ENCODE data around the gene SH3RF1.
"Not testable (repeated sequence)": the region's sequence is repeated elsewhere in the genome, so short reads cannot be mapped to it uniquely, and the experiment has no call there.

The SH3RF1 gene

DNA sequence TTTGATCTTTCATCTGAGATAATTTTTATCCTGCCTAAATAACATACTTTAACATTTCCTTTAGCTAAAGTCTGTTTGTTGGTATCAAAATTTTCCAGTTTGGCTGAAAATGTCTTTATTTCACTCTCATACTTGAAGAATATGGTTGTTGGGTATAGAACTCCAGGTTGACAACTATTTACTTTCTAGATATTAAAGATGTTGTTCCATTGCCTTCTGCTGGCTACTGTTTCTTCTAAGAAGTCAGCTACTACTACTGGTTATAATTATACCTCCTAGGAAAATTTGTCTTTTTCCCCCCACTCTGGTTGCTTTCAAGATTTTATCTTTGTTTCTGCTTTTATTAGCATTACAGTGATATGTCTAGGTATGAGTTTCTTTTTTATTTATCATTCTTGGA is 75.7 kb downstream of the SH3RF1 start:
- DNase-seq (ENCODE audit: insufficient read length, low spot score) (no peak), FAIRE-seq (no peak)

DNA sequence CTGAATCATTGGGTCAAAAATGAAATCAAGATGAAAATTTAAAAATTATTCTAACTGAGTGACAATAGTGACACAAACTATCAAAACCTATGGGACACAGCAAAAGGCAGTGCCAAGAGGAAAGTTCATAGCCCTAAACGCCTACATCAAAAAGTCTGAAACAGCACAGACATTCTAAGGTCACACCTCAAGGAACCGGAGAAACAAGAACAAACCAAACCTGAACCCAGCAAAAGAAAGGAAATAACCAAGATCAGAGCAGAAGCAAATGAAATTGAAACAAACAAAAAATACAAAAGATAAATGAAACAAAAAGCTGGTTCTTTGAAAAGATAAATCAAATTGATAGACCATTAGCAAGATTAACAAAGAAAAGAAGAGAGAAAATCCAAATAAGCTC is 80.8 kb downstream of the SH3RF1 start:
- peak; percentile 26 for FAIRE-seq
- DNase-seq (ENCODE audit: insufficient read length, low spot score), result not testable (repeated sequence)

More for the DNA sequence above, 75.7 kb downstream of the SH3RF1 start:
- TF ChIP-seq POU2F2 (IDR thresholded peaks at IDR 0.05; ENCODE audit: low read depth, low read length) (no peak), TAF1 (IDR thresholded peaks at IDR 0.05; ENCODE audit: low read depth, low read length) (no peak), SPI1 (IDR thresholded peaks at IDR 0.05; ENCODE audit: low read depth, low read length) (no peak), POLR2AphosphoS5 (IDR thresholded peaks at IDR 0.05; ENCODE audit: low read depth, low read length) (no peak), POLR2A (IDR thresholded peaks at IDR 0.05; ENCODE audit: low read depth, low read length) (no peak), PAX5 (IDR thresholded peaks at IDR 0.05; ENCODE audit: insufficient read depth, low read length, severe bottlenecking) (no peak)

DNA sequence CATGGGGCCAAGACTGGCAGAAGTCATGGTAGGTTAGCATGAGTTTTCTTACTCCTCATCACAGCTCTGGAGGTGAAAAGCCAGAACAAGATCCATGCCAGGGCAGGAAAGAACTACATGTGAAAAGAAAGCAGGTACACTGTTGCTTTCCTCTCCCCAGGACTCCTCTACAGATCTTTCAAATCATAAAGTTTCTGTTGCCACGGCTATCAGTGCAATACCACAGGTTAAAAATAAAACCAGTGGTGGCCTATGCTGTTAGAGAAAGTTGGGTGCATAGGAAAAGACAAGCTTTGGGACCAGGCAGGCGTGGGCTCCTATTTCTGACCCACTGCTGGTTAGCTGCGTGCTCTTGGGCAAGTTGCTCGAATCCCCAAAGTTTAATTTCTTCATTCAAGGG is 81.4 kb downstream of the SH3RF1 start:
- FAIRE-seq (no peak), DNase-seq (ENCODE audit: insufficient read length, low spot score) (no peak)
- TF ChIP-seq POLR2AphosphoS5 (IDR thresholded peaks at IDR 0.05; ENCODE audit: low read depth, low read length), result no peak
- no peak for TF ChIP-seq POLR2A (IDR thresholded peaks at IDR 0.05; ENCODE audit: low read depth, low read length)
- TF ChIP-seq PAX5 (IDR thresholded peaks at IDR 0.05; ENCODE audit: insufficient read depth, low read length, severe bottlenecking), result no peak
- no peak for TF ChIP-seq SPI1 (IDR thresholded peaks at IDR 0.05; ENCODE audit: low read depth, low read length)
- TF ChIP-seq TAF1 (IDR thresholded peaks at IDR 0.05; ENCODE audit: low read depth, low read length), result no peak
- no peak for TF ChIP-seq POU2F2 (IDR thresholded peaks at IDR 0.05; ENCODE audit: low read depth, low read length)

DNA sequence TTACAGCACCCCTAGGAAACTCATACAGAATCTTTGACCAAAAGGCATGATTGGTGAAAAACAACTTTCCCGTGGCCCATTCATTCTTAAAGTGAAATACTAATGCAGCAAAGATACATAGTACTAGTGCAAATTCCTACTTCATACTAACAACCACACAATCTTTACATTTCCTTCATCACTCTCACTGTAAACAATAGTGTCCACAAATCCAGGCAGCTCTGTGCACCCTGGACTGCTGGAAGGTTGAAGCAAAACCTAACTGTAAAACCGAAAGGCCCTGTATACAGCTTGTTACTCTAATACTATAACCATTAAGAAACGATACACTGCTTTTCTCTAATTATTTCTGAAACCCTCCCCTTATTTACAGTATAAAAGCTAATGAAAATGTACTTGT is 82.6 kb downstream of the SH3RF1 start:
- DNase-seq (ENCODE audit: insufficient read length, low spot score) (no peak), FAIRE-seq (no peak)
- TF ChIP-seq TAF1 (IDR thresholded peaks at IDR 0.05; ENCODE audit: low read depth, low read length), result no peak
- no peak for TF ChIP-seq PAX5 (IDR thresholded peaks at IDR 0.05; ENCODE audit: insufficient read depth, low read length, severe bottlenecking)
- TF ChIP-seq SPI1 (IDR thresholded peaks at IDR 0.05; ENCODE audit: low read depth, low read length), result no peak
- no peak for TF ChIP-seq POU2F2 (IDR thresholded peaks at IDR 0.05; ENCODE audit: low read depth, low read length)
- no peak for TF ChIP-seq POLR2A (IDR thresholded peaks at IDR 0.05; ENCODE audit: low read depth, low read length)
- TF ChIP-seq POLR2AphosphoS5 (IDR thresholded peaks at IDR 0.05; ENCODE audit: low read depth, low read length), result no peak

DNA sequence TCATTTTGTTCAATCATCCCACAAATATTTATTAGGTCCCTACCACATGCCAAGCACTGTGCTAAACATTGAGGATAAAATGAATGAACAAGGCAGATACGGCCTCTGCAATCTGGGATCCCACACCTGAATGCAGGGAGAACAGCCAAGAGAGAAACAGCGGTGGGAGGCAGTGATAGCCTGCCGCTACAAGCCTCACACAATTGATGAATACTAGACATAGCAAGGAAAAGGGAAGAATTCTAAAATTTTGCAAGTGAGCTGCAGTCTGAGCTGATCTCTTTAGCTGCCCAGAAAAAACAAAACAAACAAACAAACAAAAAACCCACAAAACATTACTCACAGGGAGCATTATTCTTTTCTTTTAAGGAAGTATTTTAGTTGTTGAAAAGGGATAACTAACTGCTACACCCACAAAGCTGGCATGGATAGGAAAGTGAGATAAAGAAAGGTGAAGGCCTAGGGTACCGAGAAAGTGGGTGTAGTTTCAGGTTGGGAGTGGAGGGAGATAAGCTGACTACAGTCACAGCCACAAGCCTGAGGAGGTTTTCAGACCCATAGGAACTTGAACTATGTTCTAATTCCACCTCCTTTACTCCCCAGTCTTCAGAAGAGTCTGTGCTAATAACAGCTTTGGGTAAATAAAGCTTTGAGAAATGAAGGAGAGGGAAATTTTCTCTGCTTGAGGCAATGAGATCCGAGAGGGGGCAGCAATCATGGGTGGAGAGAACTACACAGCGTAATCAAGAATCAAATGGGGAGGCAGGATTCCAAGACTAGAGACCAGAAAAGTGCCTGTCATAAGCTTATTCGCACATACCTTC is 85.4 kb downstream of the SH3RF1 start:
- TF ChIP-seq SPI1 (IDR thresholded peaks at IDR 0.05; ENCODE audit: low read depth, low read length), result no peak
- TF ChIP-seq POU2F2 (IDR thresholded peaks at IDR 0.05; ENCODE audit: low read depth, low read length), result no peak
- TF ChIP-seq POLR2A (IDR thresholded peaks at IDR 0.05; ENCODE audit: low read depth, low read length), result no peak
- no peak for TF ChIP-seq TAF1 (IDR thresholded peaks at IDR 0.05; ENCODE audit: low read depth, low read length)
- TF ChIP-seq POLR2AphosphoS5 (IDR thresholded peaks at IDR 0.05; ENCODE audit: low read depth, low read length), result no peak
- DNase-seq (ENCODE audit: insufficient read length, low spot score) (no peak), FAIRE-seq (no peak)

DNA sequence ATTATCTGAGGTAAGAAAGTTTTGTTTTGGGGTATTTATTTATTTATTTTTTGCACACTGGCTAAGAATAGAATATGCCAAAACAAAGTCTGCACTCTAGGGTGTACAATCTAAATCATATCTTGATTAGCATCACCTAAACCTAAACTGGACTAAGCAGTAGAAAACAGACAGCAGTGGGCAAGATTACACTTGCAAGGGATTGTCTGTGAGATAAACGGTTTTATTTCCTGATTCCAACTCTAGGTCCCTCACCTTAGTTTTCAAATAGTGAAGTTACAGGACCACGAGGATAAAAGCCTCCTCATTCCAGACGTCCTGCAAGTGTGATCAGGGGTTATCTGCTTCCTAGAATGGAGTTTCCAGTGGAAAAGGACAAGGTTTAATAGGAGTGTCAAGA is 86.1 kb downstream of the SH3RF1 start:
- DNase-seq (ENCODE audit: insufficient read length, low spot score), result no peak
- TF ChIP-seq TAF1 (IDR thresholded peaks at IDR 0.05; ENCODE audit: low read depth, low read length), result no peak
- no peak for FAIRE-seq

DNA sequence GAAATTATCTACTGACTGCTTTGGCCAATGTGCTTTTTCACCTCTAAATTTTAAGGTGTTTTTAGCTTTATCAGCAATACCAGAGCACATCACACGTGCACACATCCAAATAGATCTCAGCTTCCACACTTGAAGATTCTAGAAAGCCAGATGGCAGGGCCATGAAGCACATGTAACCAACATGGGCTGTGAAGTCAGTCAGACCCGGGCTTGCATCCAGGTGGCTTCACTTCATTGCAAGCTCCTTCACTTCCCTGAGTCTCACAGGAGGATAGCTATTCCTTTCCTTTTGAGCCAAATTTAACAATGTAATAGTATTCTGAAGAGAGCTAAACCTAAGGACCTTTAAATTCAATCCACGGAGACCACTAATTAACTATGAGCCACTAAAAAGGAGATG is 86.5 kb downstream of the SH3RF1 start:
- FAIRE-seq (no peak), DNase-seq (ENCODE audit: insufficient read length, low spot score) (no peak)
- TF ChIP-seq TAF1 (IDR thresholded peaks at IDR 0.05; ENCODE audit: low read depth, low read length), result no peak
- no peak for TF ChIP-seq POU2F2 (IDR thresholded peaks at IDR 0.05; ENCODE audit: low read depth, low read length)
- no peak for TF ChIP-seq POLR2AphosphoS5 (IDR thresholded peaks at IDR 0.05; ENCODE audit: low read depth, low read length)
- TF ChIP-seq PAX5 (IDR thresholded peaks at IDR 0.05; ENCODE audit: insufficient read depth, low read length, severe bottlenecking), result no peak
- TF ChIP-seq POLR2A (IDR thresholded peaks at IDR 0.05; ENCODE audit: low read depth, low read length), result no peak
- TF ChIP-seq SPI1 (IDR thresholded peaks at IDR 0.05; ENCODE audit: low read depth, low read length), result no peak

DNA sequence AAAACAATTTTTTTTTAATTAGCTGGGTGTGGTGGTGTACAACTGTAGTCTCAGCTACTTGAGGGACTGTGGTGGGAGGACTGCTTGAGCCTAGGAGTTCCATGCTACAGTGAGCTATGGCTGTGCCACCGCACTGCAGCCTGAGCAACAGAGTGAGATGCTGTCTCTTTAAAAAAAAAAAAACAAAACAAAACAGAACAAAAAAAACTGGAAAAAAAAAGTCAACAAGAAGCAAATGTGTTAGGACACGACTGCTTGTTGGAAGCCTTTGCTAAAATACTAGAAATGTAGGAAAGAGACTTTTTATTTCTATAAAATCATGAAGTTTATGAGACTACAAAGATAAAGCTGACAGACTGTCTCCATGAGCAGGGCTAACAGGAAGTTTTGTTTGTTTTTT is 87.2 kb downstream of the SH3RF1 start:
- TF ChIP-seq POLR2A (IDR thresholded peaks at IDR 0.05; ENCODE audit: low read depth, low read length) (no peak), POU2F2 (IDR thresholded peaks at IDR 0.05; ENCODE audit: low read depth, low read length) (no peak), PAX5 (IDR thresholded peaks at IDR 0.05; ENCODE audit: insufficient read depth, low read length, severe bottlenecking) (no peak), SPI1 (IDR thresholded peaks at IDR 0.05; ENCODE audit: low read depth, low read length) (no peak)
- DNase-seq (ENCODE audit: insufficient read length, low spot score) (no peak), FAIRE-seq (no peak)

DNA sequence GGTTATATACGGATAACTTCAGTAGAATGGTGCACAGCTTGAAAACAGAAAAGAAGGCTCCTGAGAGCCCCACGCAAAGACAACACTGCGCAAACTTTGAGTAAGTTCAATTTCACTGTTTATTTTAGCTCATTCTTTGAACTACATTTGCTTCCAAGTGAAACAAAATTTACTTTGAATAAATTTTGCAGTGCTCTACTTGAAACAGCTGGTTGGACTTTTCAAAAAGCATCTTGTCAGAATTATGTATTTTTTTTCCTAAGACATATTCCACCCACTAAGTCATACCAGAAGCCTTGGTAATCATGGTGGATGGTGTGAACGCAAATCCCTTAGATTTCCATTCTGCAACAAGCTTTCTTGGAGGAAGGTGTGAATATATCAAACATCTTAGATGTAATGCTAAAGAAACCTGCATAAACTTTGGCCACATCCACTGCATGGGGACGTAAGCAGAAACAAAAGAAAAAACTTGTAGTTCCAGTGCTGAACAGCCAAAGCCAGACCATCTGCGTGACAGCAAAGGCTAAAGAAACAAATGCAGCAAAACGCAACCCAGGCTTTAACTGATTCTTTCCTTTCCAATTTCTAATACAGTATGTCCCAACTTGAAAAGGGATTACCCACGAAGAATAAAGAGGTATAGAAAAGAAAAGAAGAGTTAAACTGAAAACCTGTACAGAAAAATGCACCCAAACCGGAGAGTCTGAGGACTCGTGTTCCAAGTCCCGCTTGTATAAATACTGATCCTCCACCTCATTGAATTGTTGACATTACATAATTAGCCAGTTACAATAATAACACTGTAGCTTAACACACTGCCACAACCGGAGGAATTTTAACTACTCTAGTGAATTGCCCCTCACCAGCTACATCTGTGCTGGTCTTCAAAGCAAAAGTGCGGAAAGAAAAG is 90.9 kb downstream of the SH3RF1 start:
- no peak for TF ChIP-seq TAF1 (IDR thresholded peaks at IDR 0.05; ENCODE audit: low read depth, low read length)
- no peak for TF ChIP-seq SPI1 (IDR thresholded peaks at IDR 0.05; ENCODE audit: low read depth, low read length)
- TF ChIP-seq POU2F2 (IDR thresholded peaks at IDR 0.05; ENCODE audit: low read depth, low read length), result no peak
- TF ChIP-seq PAX5 (IDR thresholded peaks at IDR 0.05; ENCODE audit: insufficient read depth, low read length, severe bottlenecking), result no peak
- no peak for TF ChIP-seq POLR2A (IDR thresholded peaks at IDR 0.05; ENCODE audit: low read depth, low read length)
- TF ChIP-seq POLR2AphosphoS5 (IDR thresholded peaks at IDR 0.05; ENCODE audit: low read depth, low read length), result no peak
- FAIRE-seq (no peak), DNase-seq (ENCODE audit: insufficient read length, low spot score) (no peak)

DNA sequence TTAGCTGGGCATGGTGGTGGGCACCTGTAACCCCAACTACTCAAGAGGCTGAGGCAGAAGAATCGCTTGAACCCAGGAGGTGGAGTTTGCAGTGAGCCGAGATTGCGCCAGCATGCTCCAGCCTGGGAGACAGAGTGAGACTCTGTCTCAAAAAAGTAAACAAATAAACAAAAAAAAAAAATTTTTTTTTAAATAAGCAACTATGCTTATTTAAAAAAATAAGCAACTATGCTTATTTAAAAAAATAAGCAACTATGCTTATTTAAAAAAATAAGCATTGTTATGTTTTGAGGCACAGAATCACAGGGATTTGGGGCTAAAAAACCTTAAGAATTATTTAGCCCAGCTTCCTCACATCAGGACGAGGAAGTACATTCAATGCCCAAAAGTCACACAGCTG is 92.7 kb downstream of the SH3RF1 start:
- DNase-seq (ENCODE audit: insufficient read length, low spot score); FAIRE-seq: not testable (repeated sequence)

Data from GM12891 (cell line).